BLaER1 treated with 17β-estradiol and CSF1 and Interleukin-3, amounts not matched to agents 10 nM and 100 nM (cell line): ENCODE measurements around the gene FAM174B.
A peak's percentile ranks its signal among the peaks of the same experiment; 100 is the strongest.

Experiments
- H3K27ac ChIP-seq, 11 experiments: shearing (Covaris generic); formaldehyde crosslinking; 2 replicates each; pipeline ENCODE4 v1.8.1; 2022
- H3K27me3 ChIP-seq, 11 experiments: shearing (Covaris generic); formaldehyde crosslinking; 2 replicates each; pipeline ENCODE4 v1.8.1; 2022
- H3K36me3 ChIP-seq, 11 experiments: shearing (Covaris generic); formaldehyde crosslinking; 2 replicates each; pipeline ENCODE4 v1.8.1; 2022
- H3K4me1 ChIP-seq, 10 experiments: shearing (Covaris generic); formaldehyde crosslinking; 2 replicates each; pipeline ENCODE4 v1.8.1; 2022
- H3K4me2 ChIP-seq, 11 experiments: shearing (Covaris generic); formaldehyde crosslinking; 2 replicates each; pipeline ENCODE4 v1.8.1; 2022
- H3K4me3 ChIP-seq, 10 experiments: shearing (Covaris generic); formaldehyde crosslinking; 2 replicates each; pipeline ENCODE4 v1.8.1; 2022
- H3K9ac ChIP-seq, 11 experiments: shearing (Covaris generic); formaldehyde crosslinking; 2 replicates each; pipeline ENCODE4 v1.8.1; 2022
- H3K9me3 ChIP-seq, 11 experiments: shearing (Covaris generic); formaldehyde crosslinking; replicated peaks in 1 of 11; 2 replicates each; pipeline ENCODE4 v1.8.1; 2022
- H4K20me1 ChIP-seq, 11 experiments: shearing (Covaris generic); formaldehyde crosslinking; 2 replicates each; pipeline ENCODE4 v1.8.1; 2022
- Cebpa-rat ChIP-seq, 11 experiments: shearing (Covaris generic); IDR thresholded peaks; 2 replicates each; pipeline ENCODE4 v1.8.1; 2022

The FAM174B gene

GRCh38 chr15:92579931-92580470 lies 75.6 kb downstream of the FAM174B start:
- Histone ChIP-seq H3K9me3 (no peaks in the 10 kb centered on the region), H3K27me3 (no peaks in the 10 kb centered on the region), H3K4me1 (peaks cover 0 to 18% (median 0%) of the 10 kb centered on the region in 10 experiments; a peak in 9 of 20 replicates), H3K27ac (no peak overlapping the region), H3K9ac (no peak overlapping the region), H3K4me2 (no peak overlapping the region), H3K36me3 (no peaks in the 10 kb centered on the region), H3K4me3 (no peak overlapping the region), H4K20me1 (no peaks in the 10 kb centered on the region)
- TF ChIP-seq Cebpa-rat (IDR thresholded peaks at IDR 0.05) = no peak

- Histone ChIP-seq H3K9ac (no peak overlapping the region), H3K4me3 (no peak overlapping the region), H3K4me1 (peaks cover 0 to 18% (median 0%) of the 10 kb centered on the region in 10 experiments; a peak in 9 of 20 replicates), H3K27me3 (no peaks in the 10 kb centered on the region), H3K4me2 (no peak overlapping the region), H3K9me3 (no peaks in the 10 kb centered on the region), H4K20me1 (no peaks in the 10 kb centered on the region), H3K36me3 (no peaks in the 10 kb centered on the region), H3K27ac (no peak overlapping the region)
- no peak for TF ChIP-seq Cebpa-rat (IDR thresholded peaks at IDR 0.05)
Measured at GRCh38 chr15:92579486-92579885, 76.1 kb downstream of the FAM174B start.

- no peak for TF ChIP-seq Cebpa-rat (IDR thresholded peaks at IDR 0.05)
- Histone ChIP-seq H3K4me1 (peaks cover 0 to 18% (median 0%) of the 10 kb centered on the region in 10 experiments; a peak in 9 of 20 replicates), H4K20me1 (no peaks in the 10 kb centered on the region), H3K27me3 (no peaks in the 10 kb centered on the region), H3K27ac (peak overlapping the region in 2 of 11 experiments; percentile 20 to 51; a peak in 3 of 22 replicates), H3K36me3 (no peaks in the 10 kb centered on the region), H3K9me3 (no peaks in the 10 kb centered on the region), H3K4me3 (no peak overlapping the region), H3K9ac (no peak overlapping the region), H3K4me2 (peak overlapping the region in 4 of 11 experiments; percentile 35 to 74 (median 60); a peak in 8 of 22 replicates)
Measured at GRCh38 chr15:92578096-92578835, 77.3 kb downstream of the FAM174B start.

GRCh38 chr15:92576597-92577200 lies 78.9 kb downstream of the FAM174B start:
- Histone ChIP-seq H3K27me3 (no peaks in the 10 kb centered on the region), H3K36me3 (no peaks in the 10 kb centered on the region), H3K9me3 (peaks cover 0 to 1% (median 0%) of the 10 kb centered on the region in 11 experiments; a peak in 1 of 22 replicates), H3K9ac (no peak overlapping the region), H3K27ac (no peak overlapping the region), H3K4me1 (peaks cover 8 to 29% (median 11%) of the 10 kb centered on the region in 10 experiments), H4K20me1 (no peaks in the 10 kb centered on the region), H3K4me2 (no peak overlapping the region; a peak in 1 of 22 replicates), H3K4me3 (no peak overlapping the region)
- no peak for TF ChIP-seq Cebpa-rat (IDR thresholded peaks at IDR 0.05)

GRCh38 chr15:92574566-92574965 lies 81.0 kb downstream of the FAM174B start:
- no peaks in the 10 kb centered on the region for H3K36me3 ChIP-seq
- H3K27me3 ChIP-seq = no peaks in the 10 kb centered on the region
- no peak overlapping the region for H3K4me3 ChIP-seq
- no peak overlapping the region for H3K9ac ChIP-seq
- no peak overlapping the region for H3K27ac ChIP-seq
- H3K9me3 ChIP-seq = peaks cover 0 to 5% (median 0%) of the 10 kb centered on the region in 11 experiments; a peak in 1 of 22 replicates
- no peaks in the 10 kb centered on the region for H4K20me1 ChIP-seq
- H3K4me2 ChIP-seq = no peak overlapping the region
- peaks cover 8 to 35% (median 14%) of the 10 kb centered on the region in 10 experiments for H3K4me1 ChIP-seq
- TF ChIP-seq Cebpa-rat (IDR thresholded peaks at IDR 0.05) = no peak

- no peak overlapping the region for H3K4me3 ChIP-seq
- H3K4me1 ChIP-seq = peaks cover 8 to 36% (median 14%) of the 10 kb centered on the region in 10 experiments
- no peaks in the 10 kb centered on the region for H4K20me1 ChIP-seq
- H3K9ac ChIP-seq = no peak overlapping the region
- no peak overlapping the region for H3K4me2 ChIP-seq
- H3K27ac ChIP-seq = no peak overlapping the region
- no peak for TF ChIP-seq Cebpa-rat (IDR thresholded peaks at IDR 0.05)
- no peaks in the 10 kb centered on the region for H3K27me3 ChIP-seq
- H3K9me3 ChIP-seq = peaks cover 0 to 5% (median 0%) of the 10 kb centered on the region in 11 experiments; a peak in 1 of 22 replicates
- H3K36me3 ChIP-seq = no peaks in the 10 kb centered on the region
Measured at GRCh38 chr15:92574161-92574560, 81.4 kb downstream of the FAM174B start.

- Histone ChIP-seq H3K9ac (no peak overlapping the region), H3K27ac (no peak overlapping the region), H3K9me3 (peaks cover 0 to 5% (median 0%) of the 10 kb centered on the region in 11 experiments; a peak in 1 of 22 replicates), H3K4me3 (no peak overlapping the region), H3K4me2 (peak overlapping the region; percentile 29 to 64 (median 48); a peak in 19 of 22 replicates), H4K20me1 (no peaks in the 10 kb centered on the region), H3K36me3 (no peaks in the 10 kb centered on the region), H3K4me1 (peaks cover 8 to 19% (median 11%) of the 10 kb centered on the region in 10 experiments), H3K27me3 (no peaks in the 10 kb centered on the region)
- TF ChIP-seq Cebpa-rat (IDR thresholded peaks at IDR 0.05) = no peak
Measured at GRCh38 chr15:92571824-92572223, 83.8 kb downstream of the FAM174B start.

- Histone ChIP-seq H3K4me1 (peaks cover 8 to 20% (median 11%) of the 10 kb centered on the region in 10 experiments), H3K9ac (no peak overlapping the region)
- no peak for TF ChIP-seq Cebpa-rat (IDR thresholded peaks at IDR 0.05)
Measured at GRCh38 chr15:92570391-92570790, 85.2 kb downstream of the FAM174B start.

GRCh38 chr15:92569778-92570177 lies 85.8 kb downstream of the FAM174B start:
- no peaks in the 10 kb centered on the region for H4K20me1 ChIP-seq
- H3K4me1 ChIP-seq = peaks cover 8 to 26% (median 14%) of the 10 kb centered on the region in 10 experiments
- H3K4me3 ChIP-seq = no peak overlapping the region
- H3K4me2 ChIP-seq = peak overlapping the region in 3 of 11 experiments; percentile 17 to 38 (median 36); a peak in 5 of 22 replicates
- no peak overlapping the region for H3K9ac ChIP-seq
- peaks cover 0 to 6% (median 0%) of the 10 kb centered on the region in 11 experiments; a peak in 1 of 22 replicates for H3K9me3 ChIP-seq
- H3K36me3 ChIP-seq = no peaks in the 10 kb centered on the region
- no peak for TF ChIP-seq Cebpa-rat (IDR thresholded peaks at IDR 0.05)
- no peaks in the 10 kb centered on the region for H3K27me3 ChIP-seq
- H3K27ac ChIP-seq = no peak overlapping the region

More at GRCh38 chr15:92570391-92570790, 85.2 kb downstream of the FAM174B start:
- H3K27ac ChIP-seq = no peak overlapping the region
- peak overlapping the region in 2 of 11 experiments; percentile 17 to 38; a peak in 1 of 22 replicates for H3K4me2 ChIP-seq
- no peaks in the 10 kb centered on the region for H4K20me1 ChIP-seq
- H3K36me3 ChIP-seq = no peaks in the 10 kb centered on the region
- no peaks in the 10 kb centered on the region for H3K27me3 ChIP-seq
- H3K4me3 ChIP-seq = no peak overlapping the region
- peaks cover 0 to 6% (median 0%) of the 10 kb centered on the region in 11 experiments; a peak in 1 of 22 replicates for H3K9me3 ChIP-seq
